GM21786 (cell line): ENCODE data around the gene TPBGL.

Experiments used
- ATAC-seq: cut with Tn5 transposase; IDR thresholded peaks from one replicate; pipeline ENCODE4 v1.9.1; 2021; ENCODE audit not compliant: unreplicated experiment

The TPBGL gene

GRCh38 chr11:75287579-75287978 is 47.0 kb downstream of the TPBGL start:
- ATAC-seq, result no peak

DNA sequence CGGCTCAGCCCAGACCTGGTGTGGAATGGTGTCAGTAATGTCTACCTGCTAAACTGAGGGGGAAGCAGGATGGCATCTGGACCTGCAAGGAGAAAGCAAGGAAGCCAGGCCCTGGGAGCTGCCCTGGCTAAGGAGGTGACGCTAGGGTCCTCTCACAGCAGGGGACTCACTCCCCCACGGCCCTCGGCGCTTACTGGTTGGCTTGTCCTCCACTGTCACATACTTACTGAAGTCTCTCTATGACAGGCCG is 48.9 kb downstream of the TPBGL start:
- no peak for ATAC-seq

DNA sequence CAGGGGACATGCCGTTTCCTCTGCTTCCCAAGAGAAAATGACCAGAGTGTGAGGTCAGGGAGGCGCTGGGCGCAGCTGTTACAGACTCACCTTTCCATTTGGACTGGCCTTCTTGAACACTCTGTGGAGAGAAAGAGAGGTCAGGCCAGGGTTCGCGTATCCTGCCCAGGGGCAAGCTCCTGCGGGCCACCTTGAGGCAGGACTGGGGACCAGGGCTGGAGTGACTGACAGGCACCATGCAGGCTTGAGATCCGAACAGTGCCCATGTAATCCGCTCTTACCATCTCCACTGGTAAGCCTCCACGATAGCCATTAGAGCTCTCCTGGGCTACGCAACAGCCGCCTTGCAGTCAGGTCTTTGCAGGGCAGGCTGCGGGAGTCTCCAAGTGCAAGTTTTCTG is 49.3 kb downstream of the TPBGL start:
- no peak for ATAC-seq

- ATAC-seq, result no peak
Observed at GRCh38 chr11:75291741-75292140, 51.2 kb downstream of the TPBGL start.

DNA sequence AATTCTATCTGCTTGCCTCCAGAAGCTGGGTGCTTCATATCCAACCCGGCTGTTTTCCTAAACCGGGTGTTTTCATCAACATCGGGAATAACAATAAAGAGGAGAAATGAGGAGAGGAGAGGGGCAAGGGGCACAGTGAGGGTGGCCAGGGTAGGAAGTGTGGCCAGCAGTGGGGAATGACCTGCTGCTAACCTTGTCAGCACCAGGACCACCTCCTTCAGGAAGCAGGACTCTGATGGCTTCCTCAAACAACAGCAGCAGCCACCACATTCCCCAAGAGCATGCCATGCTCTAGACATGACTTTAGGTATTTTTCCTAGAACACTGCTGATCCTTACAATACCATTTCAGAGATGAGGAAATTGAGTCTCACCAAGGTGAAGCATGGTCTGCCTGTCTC is 52.4 kb downstream of the TPBGL start:
- no peak for ATAC-seq
